ENCODE results near the gene OR14C36.

DNA sequence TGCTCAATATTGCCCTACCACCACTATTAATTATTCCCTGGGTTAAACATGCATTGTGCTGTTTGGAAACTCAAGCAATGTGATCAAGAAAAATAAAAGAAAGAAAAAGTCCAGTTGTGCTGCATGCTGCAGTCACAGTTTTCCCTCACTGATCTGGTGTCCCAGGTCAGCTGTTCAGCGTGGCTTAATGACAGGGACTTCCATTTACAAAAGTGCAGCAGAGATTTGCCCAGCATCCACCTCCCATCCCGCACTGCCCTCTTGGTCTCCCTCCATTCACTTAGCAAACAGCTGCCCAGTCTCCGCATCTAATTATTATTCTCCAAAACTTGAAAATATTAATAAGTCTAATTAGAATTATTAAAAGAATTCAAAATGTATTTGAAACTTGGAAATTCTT lies 10.8 kb downstream of the OR14C36 start:
- TF ChIP-seq SP7 (tag by site-specific recombination; IDR thresholded peaks at IDR 0.05) = no peak
- TF ChIP-seq, protein P1, sequence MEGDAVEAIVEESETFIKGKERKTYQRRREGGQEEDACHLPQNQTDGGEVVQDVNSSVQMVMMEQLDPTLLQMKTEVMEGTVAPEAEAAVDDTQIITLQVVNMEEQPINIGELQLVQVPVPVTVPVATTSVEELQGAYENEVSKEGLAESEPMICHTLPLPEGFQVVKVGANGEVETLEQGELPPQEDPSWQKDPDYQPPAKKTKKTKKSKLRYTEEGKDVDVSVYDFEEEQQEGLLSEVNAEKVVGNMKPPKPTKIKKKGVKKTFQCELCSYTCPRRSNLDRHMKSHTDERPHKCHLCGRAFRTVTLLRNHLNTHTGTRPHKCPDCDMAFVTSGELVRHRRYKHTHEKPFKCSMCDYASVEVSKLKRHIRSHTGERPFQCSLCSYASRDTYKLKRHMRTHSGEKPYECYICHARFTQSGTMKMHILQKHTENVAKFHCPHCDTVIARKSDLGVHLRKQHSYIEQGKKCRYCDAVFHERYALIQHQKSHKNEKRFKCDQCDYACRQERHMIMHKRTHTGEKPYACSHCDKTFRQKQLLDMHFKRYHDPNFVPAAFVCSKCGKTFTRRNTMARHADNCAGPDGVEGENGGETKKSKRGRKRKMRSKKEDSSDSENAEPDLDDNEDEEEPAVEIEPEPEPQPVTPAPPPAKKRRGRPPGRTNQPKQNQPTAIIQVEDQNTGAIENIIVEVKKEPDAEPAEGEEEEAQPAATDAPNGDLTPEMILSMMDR (tag by site-specific recombination; IDR thresholded peaks at IDR 0.05) = no peak
- no peak for TF ChIP-seq YY2 (tag by site-specific recombination; IDR thresholded peaks at IDR 0.05)
- TF ChIP-seq, protein P2, sequence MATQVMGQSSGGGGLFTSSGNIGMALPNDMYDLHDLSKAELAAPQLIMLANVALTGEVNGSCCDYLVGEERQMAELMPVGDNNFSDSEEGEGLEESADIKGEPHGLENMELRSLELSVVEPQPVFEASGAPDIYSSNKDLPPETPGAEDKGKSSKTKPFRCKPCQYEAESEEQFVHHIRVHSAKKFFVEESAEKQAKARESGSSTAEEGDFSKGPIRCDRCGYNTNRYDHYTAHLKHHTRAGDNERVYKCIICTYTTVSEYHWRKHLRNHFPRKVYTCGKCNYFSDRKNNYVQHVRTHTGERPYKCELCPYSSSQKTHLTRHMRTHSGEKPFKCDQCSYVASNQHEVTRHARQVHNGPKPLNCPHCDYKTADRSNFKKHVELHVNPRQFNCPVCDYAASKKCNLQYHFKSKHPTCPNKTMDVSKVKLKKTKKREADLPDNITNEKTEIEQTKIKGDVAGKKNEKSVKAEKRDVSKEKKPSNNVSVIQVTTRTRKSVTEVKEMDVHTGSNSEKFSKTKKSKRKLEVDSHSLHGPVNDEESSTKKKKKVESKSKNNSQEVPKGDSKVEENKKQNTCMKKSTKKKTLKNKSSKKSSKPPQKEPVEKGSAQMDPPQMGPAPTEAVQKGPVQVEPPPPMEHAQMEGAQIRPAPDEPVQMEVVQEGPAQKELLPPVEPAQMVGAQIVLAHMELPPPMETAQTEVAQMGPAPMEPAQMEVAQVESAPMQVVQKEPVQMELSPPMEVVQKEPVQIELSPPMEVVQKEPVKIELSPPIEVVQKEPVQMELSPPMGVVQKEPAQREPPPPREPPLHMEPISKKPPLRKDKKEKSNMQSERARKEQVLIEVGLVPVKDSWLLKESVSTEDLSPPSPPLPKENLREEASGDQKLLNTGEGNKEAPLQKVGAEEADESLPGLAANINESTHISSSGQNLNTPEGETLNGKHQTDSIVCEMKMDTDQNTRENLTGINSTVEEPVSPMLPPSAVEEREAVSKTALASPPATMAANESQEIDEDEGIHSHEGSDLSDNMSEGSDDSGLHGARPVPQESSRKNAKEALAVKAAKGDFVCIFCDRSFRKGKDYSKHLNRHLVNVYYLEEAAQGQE (tag by site-specific recombination; IDR thresholded peaks at IDR 0.05) = no peak
- TF ChIP-seq, protein P3, sequence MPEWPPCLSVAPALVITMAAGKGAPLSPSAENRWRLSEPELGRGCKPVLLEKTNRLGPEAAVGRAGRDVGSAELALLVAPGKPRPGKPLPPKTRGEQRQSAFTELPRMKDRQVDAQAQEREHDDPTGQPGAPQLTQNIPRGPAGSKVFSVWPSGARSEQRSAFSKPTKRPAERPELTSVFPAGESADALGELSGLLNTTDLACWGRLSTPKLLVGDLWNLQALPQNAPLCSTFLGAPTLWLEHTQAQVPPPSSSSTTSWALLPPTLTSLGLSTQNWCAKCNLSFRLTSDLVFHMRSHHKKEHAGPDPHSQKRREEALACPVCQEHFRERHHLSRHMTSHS (tag by site-specific recombination; IDR thresholded peaks at IDR 0.05) = no peak

Measured in HEK293 (cell line).